ENCODE measurements around the gene PRSS50.

PRSS50 gene

DNA sequence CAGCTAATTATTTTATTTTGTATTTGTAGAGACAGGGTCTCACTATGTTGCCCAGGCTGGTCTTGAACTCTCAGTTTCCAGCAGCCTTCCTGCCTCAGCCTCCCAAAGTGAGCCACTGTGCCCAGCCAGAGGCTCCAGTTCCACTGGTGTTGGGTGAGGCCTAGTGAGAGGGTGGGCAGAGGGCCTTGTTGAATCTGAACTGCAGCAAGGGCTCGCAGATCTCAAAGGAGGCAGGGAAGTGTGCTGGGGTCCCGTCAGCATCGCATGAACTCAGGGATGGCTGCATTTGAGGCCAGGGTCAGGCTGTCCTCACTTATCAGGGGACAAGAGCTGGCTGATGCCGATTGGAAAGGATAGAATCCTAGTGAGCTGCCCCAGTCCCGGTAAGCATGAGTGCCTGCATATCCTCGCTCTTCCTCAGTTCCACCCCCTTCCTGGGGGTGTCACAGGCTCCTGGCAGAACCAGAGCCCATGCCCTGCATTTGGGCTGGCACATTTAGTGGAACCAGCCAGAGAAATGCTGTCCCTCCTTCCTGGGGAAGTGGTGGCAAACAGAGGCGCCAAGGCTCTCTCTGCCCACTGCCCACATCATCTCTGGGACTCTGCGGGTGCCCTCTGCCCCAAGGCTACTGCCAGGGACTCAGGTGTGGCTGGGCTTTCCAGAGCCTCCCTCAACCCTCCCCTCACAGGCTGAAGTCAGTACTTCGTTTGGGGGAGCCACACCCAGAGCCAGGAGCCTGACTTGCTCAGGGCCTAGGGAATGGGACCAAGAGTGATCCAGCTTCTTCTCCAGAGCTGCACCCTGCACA is 48.3 kb downstream of the PRSS50 start:
- peak; percentile 1 for DNase-seq

DNA sequence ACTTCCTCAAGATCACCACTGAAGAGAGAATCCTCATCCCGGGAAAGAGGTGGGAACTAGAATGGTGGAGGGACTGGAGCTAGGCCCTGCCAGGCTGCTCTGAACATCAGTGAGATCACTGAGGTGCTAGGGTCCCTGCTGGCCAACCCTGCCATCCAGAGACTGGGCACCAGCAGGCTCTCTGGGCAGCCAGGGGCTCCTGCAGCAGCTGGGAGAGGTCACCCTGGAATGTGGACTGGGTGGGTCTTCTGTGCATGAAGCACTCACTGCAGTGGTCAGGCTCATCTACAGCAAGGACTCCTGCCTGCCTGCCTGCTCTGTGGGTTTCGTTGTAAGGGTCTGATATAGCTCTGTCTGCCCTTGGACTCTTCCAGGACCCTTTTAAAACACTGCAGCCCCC is 49.1 kb downstream of the PRSS50 start:
- DNase-seq: no peak

DNA sequence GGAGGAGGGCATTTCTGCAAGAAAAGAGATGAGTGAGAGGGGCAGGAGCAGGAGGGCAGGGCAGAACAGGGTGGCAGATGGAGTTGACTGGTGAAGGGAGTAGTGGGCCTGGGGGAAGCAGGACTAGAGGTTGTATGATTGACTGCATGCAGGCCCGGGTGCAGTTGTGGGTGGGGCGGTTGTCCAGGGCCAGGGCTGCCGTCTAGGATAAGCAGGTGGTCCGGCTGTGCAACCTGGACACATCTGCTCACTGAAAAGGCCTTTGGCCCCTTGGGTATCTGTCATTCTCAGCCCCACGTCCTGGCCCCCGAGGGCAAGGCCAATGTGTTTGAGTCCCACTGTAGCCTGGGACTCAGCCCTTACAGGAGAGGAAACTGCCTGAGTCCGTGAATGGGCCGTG is 49.6 kb downstream of the PRSS50 start:
- peak; percentile 2 for DNase-seq

DNA sequence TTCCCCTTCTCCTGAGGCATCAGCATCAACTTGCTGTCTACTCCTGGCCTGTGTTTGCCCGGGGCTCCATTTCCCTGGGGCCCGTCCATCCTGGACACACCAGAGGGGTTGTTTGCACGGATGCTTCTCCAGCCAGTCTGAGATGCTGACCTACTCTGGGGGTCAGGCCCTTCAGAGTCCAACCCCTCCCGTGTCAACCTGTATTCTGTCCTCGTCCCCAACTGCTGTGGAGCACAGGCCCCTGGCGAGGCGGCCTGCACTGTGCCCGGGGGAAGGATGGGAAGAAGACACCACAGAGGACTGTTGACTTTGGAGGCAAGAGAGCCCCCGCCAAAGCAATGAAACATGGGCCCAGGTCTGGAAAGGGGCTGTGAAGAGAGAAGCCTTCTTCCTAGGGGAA is 50.0 kb downstream of the PRSS50 start:
- DNase-seq: no peak

DNA sequence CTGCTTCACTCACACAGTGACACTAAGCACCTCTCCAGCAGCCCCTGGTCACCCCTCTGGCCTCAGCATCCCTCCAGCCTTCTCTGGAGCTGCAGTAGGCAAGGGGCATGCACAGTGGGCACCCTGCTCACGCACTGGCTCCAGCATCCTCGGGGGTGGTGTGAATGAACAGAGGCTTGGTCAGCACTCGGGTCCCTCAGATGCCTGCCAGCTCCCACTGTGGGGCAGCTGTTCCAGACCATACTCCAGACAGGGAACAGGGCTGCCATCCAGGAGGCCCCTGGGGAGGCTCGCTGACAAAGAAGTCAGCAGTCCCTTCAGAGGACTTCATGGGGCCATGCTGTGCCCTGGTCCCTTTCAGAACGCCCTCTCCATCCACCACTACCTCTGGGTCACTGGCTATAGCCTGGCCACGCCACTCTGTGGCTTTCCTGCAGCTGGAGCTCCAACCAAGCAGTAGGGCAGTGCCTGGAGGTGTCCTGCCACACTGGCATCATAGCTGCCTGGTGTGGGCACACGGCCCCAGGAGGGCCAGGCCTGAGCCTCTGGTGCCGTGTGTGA is 50.5 kb downstream of the PRSS50 start:
- DNase-seq: peak; percentile 5

DNA sequence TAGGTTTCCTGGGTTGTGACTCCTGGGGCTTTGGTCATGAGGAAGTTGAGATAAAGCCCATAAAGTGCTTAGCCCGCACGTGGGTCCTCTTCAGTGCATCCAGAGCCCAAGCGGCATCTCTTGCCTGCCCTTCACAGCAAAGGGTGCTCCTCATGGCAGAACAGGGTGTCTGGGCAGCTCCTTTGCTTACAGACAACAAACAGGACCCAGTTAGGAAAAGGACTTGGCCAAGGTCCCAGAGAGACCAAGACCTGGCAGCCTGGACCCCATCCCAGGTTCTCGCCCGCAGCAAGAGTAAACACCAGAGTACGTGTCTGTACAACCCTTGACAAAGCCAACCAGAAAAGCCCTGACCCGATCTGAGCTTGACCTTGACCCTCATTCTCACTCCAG is 51.2 kb downstream of the PRSS50 start:
- DNase-seq: no peak

DNA sequence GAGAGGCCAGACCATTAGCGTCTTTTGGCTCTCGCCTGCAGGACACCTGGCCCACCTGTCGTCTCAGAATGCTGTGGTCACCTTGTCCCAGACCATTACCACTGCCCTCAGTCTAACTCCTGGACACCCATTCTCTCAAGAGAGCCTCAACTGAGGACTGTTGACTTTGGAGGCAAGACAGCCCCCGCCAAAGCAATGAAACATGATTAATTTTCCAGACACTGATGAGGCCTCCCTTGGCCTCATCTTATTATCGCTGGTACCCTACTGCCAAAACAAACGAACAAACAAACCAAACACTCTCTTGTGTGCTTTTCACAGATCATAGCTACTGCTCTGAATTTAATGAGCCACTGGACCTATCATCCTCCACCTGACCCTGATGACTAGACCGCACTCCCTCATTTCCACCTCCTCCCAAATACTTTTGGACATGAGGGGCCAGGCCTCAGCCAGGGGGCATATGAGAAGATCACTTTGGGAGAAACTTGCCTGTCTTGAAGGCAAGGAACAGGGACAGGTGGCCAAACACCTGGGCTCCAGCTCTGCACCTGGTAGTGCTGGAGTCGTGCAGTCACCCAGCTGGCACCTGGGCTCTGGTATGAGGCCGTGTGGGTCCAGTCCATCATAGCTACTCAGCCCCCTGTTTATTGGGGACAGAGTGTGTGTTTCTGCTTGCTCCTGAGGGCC is 51.8 kb downstream of the PRSS50 start:
- DNase-seq: no peak

DNA sequence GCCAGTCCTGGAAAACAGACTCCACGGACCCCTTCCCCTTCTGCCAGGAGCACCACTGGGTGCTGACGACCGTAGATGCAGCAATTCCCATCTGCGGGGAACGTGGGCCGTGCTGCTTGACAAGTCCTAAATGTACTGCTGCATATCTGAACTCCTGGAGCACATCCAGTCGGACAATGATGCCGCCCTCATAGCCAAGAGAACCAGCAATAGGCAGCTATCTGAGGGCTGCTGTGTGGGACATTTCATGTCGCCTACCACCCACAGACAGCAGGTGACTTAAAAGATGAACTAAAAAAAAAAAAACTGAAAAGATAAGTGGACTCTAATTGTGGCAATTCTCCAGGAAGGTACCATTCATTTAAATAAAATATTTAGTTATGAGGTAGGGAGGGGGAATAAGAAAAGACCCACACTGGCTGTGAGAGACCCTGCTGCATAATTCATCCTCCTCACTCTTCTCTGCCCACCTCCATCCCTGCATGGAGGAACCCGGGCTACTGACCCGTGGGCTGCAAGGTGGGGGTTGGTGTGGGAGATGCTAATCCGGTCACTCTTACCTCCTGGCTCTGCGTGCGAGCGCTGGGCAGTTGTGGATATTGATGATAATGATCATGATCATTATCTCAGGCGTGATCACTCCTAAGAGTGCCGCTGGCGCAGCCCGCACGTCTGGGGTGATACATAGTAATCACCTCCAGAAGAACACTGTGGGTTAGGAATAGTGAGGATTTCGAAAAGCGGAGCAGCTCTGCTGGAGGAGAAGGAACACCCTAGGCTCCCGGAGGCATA is 52.5 kb downstream of the PRSS50 start:
- no peak for DNase-seq

DNA sequence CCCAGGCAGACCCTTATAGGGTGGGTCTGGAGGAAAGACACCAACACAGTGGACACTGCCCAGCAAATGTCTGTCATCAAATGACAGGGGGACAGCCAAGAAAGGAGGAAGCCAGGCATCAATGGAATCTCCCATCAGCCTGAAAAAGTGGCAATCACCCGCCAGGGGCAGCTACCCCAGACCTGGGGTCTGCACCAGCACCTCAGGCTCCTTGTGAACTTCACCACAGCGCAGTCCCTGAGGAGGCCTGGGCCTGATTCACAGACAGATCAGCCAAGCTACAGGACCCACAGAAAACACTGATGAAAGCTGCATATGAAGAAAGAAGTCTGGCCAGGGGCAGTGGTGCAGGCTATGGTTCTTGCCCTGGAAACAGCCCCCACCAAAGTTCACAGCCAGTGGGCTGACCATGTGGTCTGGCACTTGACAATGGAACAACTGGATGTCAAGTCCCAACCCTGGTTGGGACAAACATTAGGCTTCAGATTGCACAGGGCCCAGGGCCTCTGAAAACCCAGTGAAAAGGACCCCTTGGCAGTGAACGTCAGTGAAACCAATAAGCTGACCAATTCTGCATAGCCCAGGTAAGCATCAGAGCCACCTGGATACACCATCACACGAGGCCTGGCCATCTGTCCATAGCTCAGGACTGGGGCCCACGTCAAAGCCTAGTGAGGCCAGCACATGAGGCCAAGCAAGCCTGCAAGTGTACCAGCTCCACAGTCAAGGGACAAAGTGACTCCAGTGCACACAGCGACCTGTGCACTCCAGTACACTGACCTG is 53.3 kb downstream of the PRSS50 start:
- DNase-seq: no peak

DNA sequence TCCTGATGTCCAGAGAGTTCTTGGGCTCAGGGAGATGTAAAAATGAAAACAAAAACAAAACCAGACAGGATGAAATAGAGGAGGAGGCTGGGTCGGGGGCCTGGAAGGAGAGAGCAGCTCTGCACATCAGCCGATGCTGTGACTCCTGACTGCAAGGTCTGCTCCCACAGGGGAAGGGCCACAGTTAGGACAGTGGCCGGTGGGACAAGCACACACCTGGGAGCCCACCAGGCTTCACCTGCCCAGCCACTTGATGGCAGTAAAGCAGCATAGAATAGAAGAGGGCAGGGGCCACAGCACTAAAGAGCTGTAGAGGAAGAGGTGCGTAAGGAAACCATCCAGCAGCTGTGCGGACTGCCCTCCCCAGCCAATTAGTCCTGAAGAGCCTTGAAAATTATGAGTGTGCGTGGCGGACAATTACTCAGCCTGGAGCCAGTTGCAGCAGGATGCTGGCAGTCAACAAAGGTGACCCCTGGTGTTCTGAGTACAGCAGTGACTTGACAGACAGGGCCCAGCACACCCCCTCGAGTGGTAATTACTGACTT is 54.0 kb downstream of the PRSS50 start:
- DNase-seq: no peak

DNA sequence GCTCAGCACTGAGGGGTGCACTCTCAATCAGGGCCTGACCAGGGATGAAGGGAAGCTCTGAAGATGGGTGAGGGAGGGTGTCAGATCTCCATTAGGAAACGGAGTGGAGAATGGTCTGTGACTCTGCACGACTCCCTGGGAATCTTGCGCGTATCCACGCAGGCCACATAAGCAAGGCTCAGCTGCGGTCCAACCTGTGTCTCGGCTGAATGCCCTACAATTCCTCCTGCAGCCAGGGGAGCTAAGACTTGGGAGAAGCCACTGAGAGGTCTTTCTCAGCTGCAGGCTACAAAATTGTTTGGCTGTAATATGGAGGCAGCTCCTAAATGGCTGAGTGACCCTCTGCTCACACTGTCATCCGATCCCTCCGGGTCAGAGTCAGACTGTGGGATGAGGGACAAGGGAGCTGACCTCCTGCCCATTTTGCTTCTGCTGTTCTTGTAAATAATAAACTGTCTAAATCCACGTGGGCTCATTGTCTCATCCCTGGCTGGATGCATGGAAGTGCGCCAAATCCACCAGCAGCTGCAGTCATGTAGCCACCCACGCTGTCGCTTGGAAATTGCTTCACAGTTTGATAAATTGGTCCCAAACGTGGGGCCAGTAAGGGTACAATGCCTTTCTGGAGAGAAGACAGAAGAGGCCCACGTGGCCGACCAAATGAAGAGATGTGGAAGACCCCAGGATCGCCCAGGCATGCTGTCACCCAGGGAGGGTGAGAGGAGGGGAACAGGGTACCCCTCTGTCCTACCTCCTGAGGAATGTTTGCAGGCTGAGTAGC is 54.7 kb downstream of the PRSS50 start:
- DNase-seq: no peak
